ENCODE results near the gene TIGAR. TPM values are rescaled to one million over a fixed set of nuclear protein-coding genes. Genes with fewer than 3 reads are reported as not detected.

Gene TIGAR
- total and polyA plus RNA-seq, 2 donors (not counting 1 experiment from before 2014, with no cell fraction given) = 2.3 to 6.6 TPM

DNA sequence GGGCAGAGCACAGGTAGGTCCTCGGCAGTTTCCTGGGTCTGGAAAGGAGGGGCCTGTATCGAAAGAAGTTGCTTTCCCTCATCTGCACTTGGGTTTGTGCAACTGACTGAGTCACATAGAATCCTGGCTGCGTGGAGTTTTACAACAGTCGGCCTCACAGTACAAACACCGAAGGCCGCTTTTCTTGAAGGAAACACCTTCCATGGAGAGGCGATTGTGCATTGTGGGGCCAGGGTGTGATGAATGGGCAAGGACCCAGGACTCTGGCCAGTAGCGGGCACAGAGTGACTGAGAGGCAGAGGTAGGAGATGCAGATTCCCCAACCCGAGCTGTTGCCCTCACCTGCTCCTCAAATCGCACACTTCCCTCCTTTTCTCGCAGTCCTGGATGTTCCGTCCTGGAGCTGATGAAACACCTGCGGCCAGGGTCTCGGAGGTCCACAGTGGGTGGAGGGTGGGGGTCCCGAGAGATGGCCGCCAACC is 39.8 kb upstream of the TIGAR start:
- no peaks in the 10 kb centered on the region for H3K9me3 Mint-ChIP-seq (ENCODE audit: insufficient read depth)
- peaks cover 3 to 88% of the 10 kb centered on the region in 2 experiments for H3K36me3 ChIP-seq (replicated peaks in 1 of 2; ENCODE audit: control extremely low read depth in 1 of 2, control insufficient read depth in 1 of 2, extremely low read depth in 1 of 2, insufficient read depth in 2 of 2, low read length in 1 of 2)
- no peak overlapping the region for H3K27ac ChIP-seq (ENCODE audit: low read length in 2 of 2)

More for the DNA sequence above, 39.8 kb upstream of the TIGAR start:
- H3K9me3 ChIP-seq (ENCODE audit: control extremely low read depth in 1 of 3, control insufficient read depth in 2 of 3, insufficient read depth in 1 of 3, low read length in 2 of 3) = no peaks in the 10 kb centered on the region
- no peak for DNase-seq
- no peak overlapping the region for H3K4me2 ChIP-seq (replicated peaks; ENCODE audit: low read depth, low read length, poor library complexity, severe bottlenecking)
- no peak overlapping the region for H3K4me3 ChIP-seq (ENCODE audit: control extremely low read depth in 1 of 5, extremely low read depth in 1 of 5, insufficient read depth in 1 of 5, low read depth in 2 of 5, low read length in 4 of 5)
- WGBS (ENCODE audit: insufficient coverage) = 95% methylated on average over 13 of the region's 16 CpGs
- H3K4me1 ChIP-seq (ENCODE audit: control insufficient read depth in 2 of 2, insufficient read depth in 2 of 2, low read length in 2 of 2) = peaks cover 5 to 15% of the 10 kb centered on the region in 2 donors
- H2AFZ ChIP-seq (ENCODE audit: insufficient read depth, low read depth, low read length, poor library complexity, severe bottlenecking) = no peak overlapping the region
- TF ChIP-seq CTCF (IDR thresholded peaks at IDR 0.05) = no peak
- no peak for TF ChIP-seq EZH2 (IDR thresholded peaks at IDR 0.05; ENCODE audit: borderline replicate concordance, insufficient read depth, low read depth, low read length, poor library complexity, severe bottlenecking)
- Mint-ChIP-seq H3K27me3 (no peaks in the 10 kb centered on the region), H3K4me1 (peaks cover 17% of the 10 kb centered on the region), H3K4me3 (no peak overlapping the region), H3K27ac (no peak overlapping the region)
- no peak overlapping the region for H3K9ac ChIP-seq (ENCODE audit: low read length)
- H3K27me3 ChIP-seq (replicated peaks in 1 of 4; ENCODE audit: control extremely low read depth in 1 of 4, control insufficient read depth in 3 of 4, insufficient read depth in 4 of 4, low read length in 3 of 4) = no peaks in the 10 kb centered on the region
- POLR2A ChIA-PET = no interaction called here
- CTCF ChIA-PET = interaction anchor here (1.3 to 12.6 kb wide), 3 partner anchors 173 to 394 kb away, joined by 4 to 396 read pairs (median 293); no protein-coding TSS in a partner anchor
- intact Hi-C loops (cut with micrococcal nuclease) = no loop called here
- peaks cover 86% of the 10 kb centered on the region for H3K79me2 ChIP-seq (ENCODE audit: control insufficient read depth, insufficient read depth, low read length)
- ATAC-seq (ENCODE audit: low read depth) = no peak
- peaks cover 60% of the 10 kb centered on the region for H4K20me1 ChIP-seq (ENCODE audit: control insufficient read depth, insufficient read depth, low read length, poor library complexity, severe bottlenecking)
